ENCODE measurements around the gene KCTD7.
"Not testable (repeated sequence)": the region's sequence is repeated elsewhere in the genome, so short reads cannot be mapped to it uniquely, and the experiment has no call there.

The KCTD7 gene

GRCh38 chr7:66671034-66671433, 42.4 kb downstream of the KCTD7 start:
- H3K4me3 ChIP-seq (ENCODE audit: control insufficient read depth, low read depth, low read length), result no peak overlapping the region
- TF ChIP-seq CTCF (IDR thresholded peaks at IDR 0.05; ENCODE audit: control insufficient read depth, insufficient read depth, low read depth, low read length, missing control alignments), result no peak
- DNase-seq (ENCODE audit: low read depth), result no peak

DNA sequence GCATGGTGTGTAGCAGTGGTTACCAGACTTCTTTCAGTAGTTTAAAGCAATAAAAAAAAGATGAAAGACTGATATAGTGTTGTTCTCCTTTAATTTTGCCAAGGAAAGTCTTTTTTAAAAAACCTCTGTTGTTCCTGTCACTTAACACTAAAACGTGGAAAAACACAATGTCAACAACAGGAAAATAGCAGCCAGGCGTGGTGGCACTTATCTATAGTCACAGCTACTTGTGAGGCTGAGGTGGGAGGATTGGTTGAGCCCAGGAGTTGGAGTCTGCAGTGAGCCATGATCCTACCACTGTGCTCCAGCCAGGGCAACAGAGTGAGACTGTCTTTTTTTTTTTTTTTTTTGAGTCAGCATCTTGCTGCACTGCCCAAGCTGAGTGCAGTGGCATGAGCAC, 42.8 kb downstream of the KCTD7 start:
- not testable (repeated sequence) for DNase-seq (ENCODE audit: low read depth); H3K4me3 ChIP-seq (ENCODE audit: control insufficient read depth, low read depth, low read length)

DNA sequence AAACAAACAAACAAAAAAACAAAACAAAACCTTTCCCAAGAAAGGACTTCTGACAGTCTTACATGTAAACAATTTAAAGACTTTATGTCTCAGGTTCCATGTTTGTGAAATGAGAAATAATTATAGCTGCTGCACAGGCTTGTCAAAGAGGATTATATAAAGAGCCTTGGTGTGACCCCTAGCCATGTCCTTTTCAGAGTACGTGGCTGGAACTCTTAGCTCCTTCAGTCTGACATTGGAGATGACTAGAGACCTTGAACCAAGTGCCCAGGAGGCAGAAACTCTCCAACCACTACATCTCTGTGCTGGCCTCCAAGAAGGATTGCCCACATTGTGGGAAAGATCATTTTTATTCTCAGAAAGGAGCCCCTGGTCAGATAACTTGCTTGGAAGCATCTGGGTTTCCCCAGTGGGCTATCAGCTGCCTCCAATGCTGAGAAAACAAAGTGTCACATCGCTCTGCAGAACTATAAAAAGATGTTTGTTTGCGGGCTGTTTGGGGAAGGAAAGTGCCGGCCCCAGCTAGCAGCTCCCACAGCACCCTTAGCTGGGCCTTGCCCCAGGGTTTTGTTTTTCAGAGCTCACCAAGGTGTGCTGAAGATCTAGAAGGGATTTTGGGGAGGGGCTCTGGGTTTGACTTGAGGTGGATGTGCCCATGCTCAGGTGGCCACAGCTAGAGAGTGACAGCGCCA, 43.9 kb downstream of the KCTD7 start:
- not testable (repeated sequence) for DNase-seq (ENCODE audit: low read depth); H3K4me3 ChIP-seq (ENCODE audit: control insufficient read depth, low read depth, low read length)

GRCh38 chr7:66673124-66673640, 44.5 kb downstream of the KCTD7 start:
- not testable (repeated sequence) for DNase-seq (ENCODE audit: low read depth); H3K4me3 ChIP-seq (ENCODE audit: control insufficient read depth, low read depth, low read length)

- TF ChIP-seq CTCF (IDR thresholded peaks at IDR 0.05; ENCODE audit: control insufficient read depth, insufficient read depth, low read depth, low read length, missing control alignments), result no peak
- H3K4me3 ChIP-seq (ENCODE audit: control insufficient read depth, low read depth, low read length), result no peak overlapping the region
- no peak for DNase-seq (ENCODE audit: low read depth)
Measured at GRCh38 chr7:66679633-66680244, 51.1 kb downstream of the KCTD7 start.

GRCh38 chr7:66681491-66682349, 53.0 kb downstream of the KCTD7 start:
- no peak for TF ChIP-seq CTCF (IDR thresholded peaks at IDR 0.05; ENCODE audit: control insufficient read depth, insufficient read depth, low read depth, low read length, missing control alignments)
- H3K4me3 ChIP-seq (ENCODE audit: control insufficient read depth, low read depth, low read length), result peak overlapping the region; percentile 82
- peak; percentile 74 for DNase-seq (ENCODE audit: low read depth)

- peak overlapping the region; percentile 82 for H3K4me3 ChIP-seq (ENCODE audit: control insufficient read depth, low read depth, low read length)
- DNase-seq (ENCODE audit: low read depth), result no peak
Measured at GRCh38 chr7:66682350-66683093, 53.8 kb downstream of the KCTD7 start.

GRCh38 chr7:66683094-66683769, 54.6 kb downstream of the KCTD7 start:
- peak overlapping the region; percentile 82 for H3K4me3 ChIP-seq (ENCODE audit: control insufficient read depth, low read depth, low read length)
- DNase-seq (ENCODE audit: low read depth), result peak; percentile 31

More at GRCh38 chr7:66682350-66683093, 53.8 kb downstream of the KCTD7 start:
- no peak for TF ChIP-seq CTCF (IDR thresholded peaks at IDR 0.05; ENCODE audit: control insufficient read depth, insufficient read depth, low read depth, low read length, missing control alignments)

Data from AG09309 (cell line).